ENCODE data around the gene ASGR1.

DNA sequence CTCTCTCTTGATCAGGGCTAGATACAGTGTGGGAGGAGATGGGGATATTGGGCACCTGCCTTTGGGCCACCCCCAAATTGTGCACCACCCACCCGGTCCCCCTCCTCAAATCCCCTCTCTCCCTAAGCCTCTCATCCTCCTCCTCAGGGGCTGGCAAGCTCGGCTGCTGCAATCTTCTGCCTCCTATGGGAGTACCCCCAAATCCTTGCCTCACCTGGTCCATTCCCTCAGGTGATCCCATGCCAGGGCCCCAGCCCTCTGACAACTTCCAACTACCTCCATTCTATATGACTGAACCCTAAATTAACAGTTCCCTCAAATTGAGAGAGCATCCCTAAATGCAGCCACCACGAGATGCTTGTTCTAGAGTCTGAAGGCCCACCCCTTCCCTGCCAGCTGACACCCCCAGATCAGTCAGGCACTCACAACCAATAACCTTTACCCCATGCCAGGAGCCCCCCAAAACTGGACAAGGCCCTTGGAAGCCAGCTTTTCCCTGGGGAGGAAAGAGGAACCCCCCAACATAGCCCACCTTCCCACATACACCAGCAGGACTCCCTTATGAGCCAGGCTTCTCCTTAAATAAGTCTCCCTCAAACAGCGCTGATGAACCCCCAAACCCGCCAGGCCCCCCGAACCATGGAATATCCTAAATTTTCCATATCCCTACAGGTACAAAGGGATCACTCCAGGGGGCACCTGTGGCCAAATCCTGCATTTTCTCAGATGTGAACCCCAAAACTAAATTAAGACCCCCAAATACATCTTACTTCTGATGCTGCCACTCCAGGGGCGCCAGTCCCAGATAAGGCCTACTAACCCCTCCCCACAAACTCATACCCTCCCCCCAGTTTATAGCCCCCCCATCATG is 37.3 kb upstream of the ASGR1 start:
- TF ChIP-seq, protein P1, sequence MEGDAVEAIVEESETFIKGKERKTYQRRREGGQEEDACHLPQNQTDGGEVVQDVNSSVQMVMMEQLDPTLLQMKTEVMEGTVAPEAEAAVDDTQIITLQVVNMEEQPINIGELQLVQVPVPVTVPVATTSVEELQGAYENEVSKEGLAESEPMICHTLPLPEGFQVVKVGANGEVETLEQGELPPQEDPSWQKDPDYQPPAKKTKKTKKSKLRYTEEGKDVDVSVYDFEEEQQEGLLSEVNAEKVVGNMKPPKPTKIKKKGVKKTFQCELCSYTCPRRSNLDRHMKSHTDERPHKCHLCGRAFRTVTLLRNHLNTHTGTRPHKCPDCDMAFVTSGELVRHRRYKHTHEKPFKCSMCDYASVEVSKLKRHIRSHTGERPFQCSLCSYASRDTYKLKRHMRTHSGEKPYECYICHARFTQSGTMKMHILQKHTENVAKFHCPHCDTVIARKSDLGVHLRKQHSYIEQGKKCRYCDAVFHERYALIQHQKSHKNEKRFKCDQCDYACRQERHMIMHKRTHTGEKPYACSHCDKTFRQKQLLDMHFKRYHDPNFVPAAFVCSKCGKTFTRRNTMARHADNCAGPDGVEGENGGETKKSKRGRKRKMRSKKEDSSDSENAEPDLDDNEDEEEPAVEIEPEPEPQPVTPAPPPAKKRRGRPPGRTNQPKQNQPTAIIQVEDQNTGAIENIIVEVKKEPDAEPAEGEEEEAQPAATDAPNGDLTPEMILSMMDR (conservative IDR thresholded peaks at IDR 0.05): no peak
- no peak for TF ChIP-seq EZH2 (IDR thresholded peaks at IDR 0.05; ENCODE audit: low read depth)
